BLaER1 treated with 17β-estradiol and CSF1 and Interleukin-3, amounts not matched to agents 10 nM and 100 nM (cell line): ENCODE data around the gene GPC5.

Source experiments
- H3K27ac ChIP-seq, 11 experiments: shearing (Covaris generic); formaldehyde crosslinking; 2 replicates each; pipeline ENCODE4 v1.8.1; 2022
- H3K27me3 ChIP-seq, 11 experiments: shearing (Covaris generic); formaldehyde crosslinking; 2 replicates each; pipeline ENCODE4 v1.8.1; 2022
- H3K36me3 ChIP-seq, 11 experiments: shearing (Covaris generic); formaldehyde crosslinking; 2 replicates each; pipeline ENCODE4 v1.8.1; 2022
- H3K4me1 ChIP-seq, 10 experiments: shearing (Covaris generic); formaldehyde crosslinking; 2 replicates each; pipeline ENCODE4 v1.8.1; 2022
- H3K4me2 ChIP-seq, 11 experiments: shearing (Covaris generic); formaldehyde crosslinking; 2 replicates each; pipeline ENCODE4 v1.8.1; 2022
- H3K4me3 ChIP-seq, 10 experiments: shearing (Covaris generic); formaldehyde crosslinking; 2 replicates each; pipeline ENCODE4 v1.8.1; 2022
- H3K9ac ChIP-seq, 11 experiments: shearing (Covaris generic); formaldehyde crosslinking; 2 replicates each; pipeline ENCODE4 v1.8.1; 2022
- H3K9me3 ChIP-seq, 11 experiments: shearing (Covaris generic); formaldehyde crosslinking; replicated peaks in 1 of 11; 2 replicates each; pipeline ENCODE4 v1.8.1; 2022
- H4K20me1 ChIP-seq, 11 experiments: shearing (Covaris generic); formaldehyde crosslinking; 2 replicates each; pipeline ENCODE4 v1.8.1; 2022
- Cebpa-rat ChIP-seq, 11 experiments: shearing (Covaris generic); IDR thresholded peaks; 2 replicates each; pipeline ENCODE4 v1.8.1; 2022

GPC5 gene

GRCh38 chr13:91596842-91597241 lies 198.4 kb downstream of the GPC5 start:
- H3K4me3 ChIP-seq, result no peak overlapping the region
- no peaks in the 10 kb centered on the region for H4K20me1 ChIP-seq
- H3K36me3 ChIP-seq, result no peaks in the 10 kb centered on the region
- no peak overlapping the region for H3K27ac ChIP-seq
- H3K9ac ChIP-seq, result no peak overlapping the region
- H3K9me3 ChIP-seq, result peaks cover 0 to 12% (median 0%) of the 10 kb centered on the region in 11 experiments; a peak in 3 of 22 replicates
- H3K27me3 ChIP-seq, result no peaks in the 10 kb centered on the region
- H3K4me2 ChIP-seq, result no peak overlapping the region
- TF ChIP-seq Cebpa-rat (IDR thresholded peaks at IDR 0.05), result no peak
- no peaks in the 10 kb centered on the region for H3K4me1 ChIP-seq

GRCh38 chr13:91598655-91599054 lies 200.2 kb downstream of the GPC5 start:
- Histone ChIP-seq H3K36me3 (no peaks in the 10 kb centered on the region), H3K4me3 (no peak overlapping the region), H3K4me1 (no peaks in the 10 kb centered on the region), H3K4me2 (no peak overlapping the region), H3K27me3 (no peaks in the 10 kb centered on the region), H3K9ac (no peak overlapping the region), H4K20me1 (no peaks in the 10 kb centered on the region), H3K27ac (no peak overlapping the region), H3K9me3 (no peaks in the 10 kb centered on the region)
- no peak for TF ChIP-seq Cebpa-rat (IDR thresholded peaks at IDR 0.05)

- Histone ChIP-seq H3K27me3 (no peaks in the 10 kb centered on the region), H3K36me3 (no peaks in the 10 kb centered on the region), H3K9ac (no peak overlapping the region), H3K4me1 (no peaks in the 10 kb centered on the region), H4K20me1 (no peaks in the 10 kb centered on the region), H3K4me3 (no peak overlapping the region), H3K4me2 (no peak overlapping the region), H3K9me3 (no peaks in the 10 kb centered on the region), H3K27ac (no peak overlapping the region)
- TF ChIP-seq Cebpa-rat (IDR thresholded peaks at IDR 0.05), result no peak
Measured at GRCh38 chr13:91601273-91601672, 202.9 kb downstream of the GPC5 start.

GRCh38 chr13:91601807-91602206 lies 203.4 kb downstream of the GPC5 start:
- Histone ChIP-seq H3K27ac (no peak overlapping the region), H3K4me2 (no peak overlapping the region), H4K20me1 (no peaks in the 10 kb centered on the region), H3K4me3 (no peak overlapping the region), H3K4me1 (no peaks in the 10 kb centered on the region), H3K27me3 (no peaks in the 10 kb centered on the region), H3K36me3 (no peaks in the 10 kb centered on the region), H3K9me3 (no peaks in the 10 kb centered on the region), H3K9ac (no peak overlapping the region)
- no peak for TF ChIP-seq Cebpa-rat (IDR thresholded peaks at IDR 0.05)

- Histone ChIP-seq H3K36me3 (no peaks in the 10 kb centered on the region), H3K27me3 (no peaks in the 10 kb centered on the region), H4K20me1 (no peaks in the 10 kb centered on the region), H3K4me1 (no peaks in the 10 kb centered on the region), H3K9me3 (no peaks in the 10 kb centered on the region), H3K4me3 (no peak overlapping the region), H3K9ac (no peak overlapping the region), H3K4me2 (no peak overlapping the region), H3K27ac (no peak overlapping the region)
- no peak for TF ChIP-seq Cebpa-rat (IDR thresholded peaks at IDR 0.05)
Measured at GRCh38 chr13:91609353-91609752, 210.9 kb downstream of the GPC5 start.

- no peak for TF ChIP-seq Cebpa-rat (IDR thresholded peaks at IDR 0.05)
- Histone ChIP-seq H3K9me3 (no peaks in the 10 kb centered on the region), H3K9ac (no peak overlapping the region), H3K27ac (no peak overlapping the region), H3K27me3 (no peaks in the 10 kb centered on the region), H3K4me1 (no peaks in the 10 kb centered on the region), H4K20me1 (no peaks in the 10 kb centered on the region), H3K4me3 (no peak overlapping the region), H3K36me3 (no peaks in the 10 kb centered on the region), H3K4me2 (no peak overlapping the region)
Measured at GRCh38 chr13:91618315-91618714, 219.9 kb downstream of the GPC5 start.

- no peak overlapping the region for H3K27ac ChIP-seq
- H3K9me3 ChIP-seq, result no peaks in the 10 kb centered on the region
- H3K4me3 ChIP-seq, result no peak overlapping the region
- no peaks in the 10 kb centered on the region for H4K20me1 ChIP-seq
- H3K9ac ChIP-seq, result no peak overlapping the region
- no peak overlapping the region for H3K4me2 ChIP-seq
- TF ChIP-seq Cebpa-rat (IDR thresholded peaks at IDR 0.05), result no peak
- no peaks in the 10 kb centered on the region for H3K4me1 ChIP-seq
- H3K27me3 ChIP-seq, result no peaks in the 10 kb centered on the region
- H3K36me3 ChIP-seq, result no peaks in the 10 kb centered on the region
Measured at GRCh38 chr13:91620670-91621141, 222.3 kb downstream of the GPC5 start.

- H3K4me3 ChIP-seq, result no peak overlapping the region
- H3K9me3 ChIP-seq, result no peaks in the 10 kb centered on the region
- no peaks in the 10 kb centered on the region for H4K20me1 ChIP-seq
- no peaks in the 10 kb centered on the region for H3K27me3 ChIP-seq
- no peak for TF ChIP-seq Cebpa-rat (IDR thresholded peaks at IDR 0.05)
- H3K36me3 ChIP-seq, result no peaks in the 10 kb centered on the region
- H3K4me2 ChIP-seq, result no peak overlapping the region
- H3K4me1 ChIP-seq, result no peaks in the 10 kb centered on the region
- H3K9ac ChIP-seq, result no peak overlapping the region
- no peak overlapping the region for H3K27ac ChIP-seq
Measured at GRCh38 chr13:91621161-91621560, 222.7 kb downstream of the GPC5 start.

- no peak overlapping the region for H3K4me3 ChIP-seq
- no peaks in the 10 kb centered on the region for H3K36me3 ChIP-seq
- no peaks in the 10 kb centered on the region for H3K9me3 ChIP-seq
- TF ChIP-seq Cebpa-rat (IDR thresholded peaks at IDR 0.05), result no peak
- no peaks in the 10 kb centered on the region for H3K4me1 ChIP-seq
- H4K20me1 ChIP-seq, result no peaks in the 10 kb centered on the region
- no peak overlapping the region for H3K4me2 ChIP-seq
- no peaks in the 10 kb centered on the region for H3K27me3 ChIP-seq
- H3K9ac ChIP-seq, result no peak overlapping the region
- H3K27ac ChIP-seq, result no peak overlapping the region
Measured at GRCh38 chr13:91621963-91622362, 223.5 kb downstream of the GPC5 start.

GRCh38 chr13:91622778-91623550 lies 224.5 kb downstream of the GPC5 start:
- H4K20me1 ChIP-seq, result no peaks in the 10 kb centered on the region
- no peaks in the 10 kb centered on the region for H3K4me1 ChIP-seq
- H3K27ac ChIP-seq, result no peak overlapping the region
- no peaks in the 10 kb centered on the region for H3K36me3 ChIP-seq
- H3K9ac ChIP-seq, result no peak overlapping the region
- H3K4me3 ChIP-seq, result no peak overlapping the region
- H3K9me3 ChIP-seq, result no peaks in the 10 kb centered on the region
- no peaks in the 10 kb centered on the region for H3K27me3 ChIP-seq
- no peak overlapping the region for H3K4me2 ChIP-seq
- TF ChIP-seq Cebpa-rat (IDR thresholded peaks at IDR 0.05), result no peak
